CD4-positive, alpha-beta T cell treated with Interleukin-6 at 100 ng/mL for 8 hours (primary cell): ENCODE data around the gene SPRN.
"Not testable (repeated sequence)": the region's sequence is repeated elsewhere in the genome, so short reads cannot be mapped to it uniquely, and the experiment has no call there.

Source experiments
- DNase-seq: peaks from one replicate; pipeline ENCODE4 v3.0.0-alpha.2; 2020; ENCODE audit warnings: mixed read lengths, low spot score

SPRN gene, protein sequence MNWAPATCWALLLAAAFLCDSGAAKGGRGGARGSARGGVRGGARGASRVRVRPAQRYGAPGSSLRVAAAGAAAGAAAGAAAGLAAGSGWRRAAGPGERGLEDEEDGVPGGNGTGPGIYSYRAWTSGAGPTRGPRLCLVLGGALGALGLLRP

DNA sequence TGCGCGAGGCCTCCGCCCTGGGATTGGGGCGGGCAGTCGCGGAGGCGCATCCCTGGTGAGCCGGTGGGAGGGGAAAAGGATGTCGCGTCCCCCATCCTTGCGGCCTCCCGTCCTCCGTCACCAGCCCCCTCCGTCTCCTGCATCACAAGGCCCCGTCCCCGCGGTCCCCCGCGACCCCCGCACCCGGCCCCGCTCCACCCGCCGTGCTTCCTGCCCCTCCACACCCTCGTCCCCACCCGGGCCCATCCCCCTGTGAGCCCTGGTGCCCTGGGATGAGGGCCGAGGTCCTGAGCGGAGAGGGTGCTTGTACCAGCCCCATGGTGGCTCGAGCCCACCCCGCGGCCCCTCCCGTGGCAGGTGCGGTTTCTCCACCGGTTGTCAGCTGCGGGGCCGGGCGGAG, at the start of gene SPRN:
TSS of gene SPRN (minus strand) at position 25 of the 400 bp plus-strand sequence. CDS start 944 bp downstream, outside the sequence.
- DNase-seq: not testable (repeated sequence)

DNA sequence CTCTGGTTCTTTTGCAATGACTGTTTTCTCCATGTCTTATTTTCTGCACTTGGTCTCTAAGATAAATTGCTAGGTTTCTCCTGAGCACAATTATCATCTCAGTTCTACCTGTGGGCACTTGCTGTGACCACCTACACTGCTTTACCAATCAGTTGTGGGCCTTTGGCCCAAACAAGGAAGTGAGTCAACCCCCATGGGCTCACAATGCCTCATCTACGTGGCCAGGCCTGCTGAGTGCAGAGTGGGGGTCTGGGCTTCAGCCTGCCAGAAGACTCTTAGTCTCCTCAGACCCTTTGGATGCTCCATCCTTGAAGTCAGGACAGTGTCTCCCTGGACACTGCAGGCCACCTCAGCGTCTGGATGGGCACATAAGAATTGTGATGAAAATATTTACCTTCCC, 49.6 kb upstream of the SPRN start:
- DNase-seq: no peak

DNA sequence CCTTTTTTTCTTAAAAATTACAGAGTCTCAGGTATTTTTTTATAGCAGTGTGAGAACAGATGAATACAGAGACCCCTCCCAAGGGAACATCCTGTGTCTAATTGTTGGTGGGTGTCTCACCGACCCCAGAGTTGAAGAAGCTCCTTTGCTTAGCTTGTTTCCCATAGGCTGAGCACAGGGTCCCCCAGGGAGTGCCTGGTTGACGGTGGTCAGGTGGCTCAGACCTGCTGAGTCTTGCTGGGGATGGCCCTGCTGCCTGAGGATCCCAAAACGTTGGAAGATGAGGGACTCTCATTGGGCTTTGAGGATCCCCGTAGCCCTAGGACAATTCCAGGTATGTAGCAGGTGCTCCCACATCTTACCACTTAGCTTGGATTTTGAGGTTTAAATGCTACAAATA, 48.8 kb upstream of the SPRN start:
- no peak for DNase-seq

DNA sequence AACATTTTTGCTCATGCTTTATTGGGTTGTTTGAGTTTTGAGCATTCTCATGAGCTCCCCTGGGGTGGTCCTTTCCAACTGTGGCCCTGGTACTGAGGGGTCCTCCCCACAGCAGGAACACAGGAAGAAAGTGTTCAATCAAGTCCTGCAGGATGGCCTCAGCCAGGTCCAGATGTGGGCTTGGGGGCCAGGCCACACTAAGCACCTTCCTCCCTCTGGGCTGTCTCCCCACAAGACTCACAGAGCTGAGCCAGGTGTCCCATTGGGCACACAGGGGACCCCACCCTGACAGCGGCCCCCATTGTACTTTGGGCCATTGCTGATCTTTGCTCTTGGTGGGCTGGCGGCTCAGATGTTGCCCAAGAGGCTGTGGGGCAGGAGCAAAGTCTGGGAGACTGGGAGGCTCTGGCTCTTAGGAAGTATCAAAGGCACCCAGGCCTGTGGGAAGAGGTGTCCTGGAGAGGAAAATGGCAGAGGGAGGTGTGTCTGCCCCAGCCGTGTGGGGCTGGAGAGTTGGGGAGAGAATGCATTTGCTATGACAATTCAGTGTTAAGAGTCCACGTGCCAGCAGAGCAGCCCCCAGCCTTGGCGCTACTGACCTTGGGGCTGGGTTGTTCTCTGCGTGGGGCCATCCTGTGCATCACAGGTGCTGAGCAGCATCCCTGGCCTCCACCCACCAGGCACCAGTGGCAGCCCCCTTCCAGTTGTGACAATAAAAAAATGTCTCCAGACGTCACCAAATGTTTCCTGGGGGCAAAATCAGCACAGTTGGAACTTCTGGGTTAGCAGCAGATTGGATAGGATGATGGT, 47.1 kb upstream of the SPRN start:
- no peak for DNase-seq

DNA sequence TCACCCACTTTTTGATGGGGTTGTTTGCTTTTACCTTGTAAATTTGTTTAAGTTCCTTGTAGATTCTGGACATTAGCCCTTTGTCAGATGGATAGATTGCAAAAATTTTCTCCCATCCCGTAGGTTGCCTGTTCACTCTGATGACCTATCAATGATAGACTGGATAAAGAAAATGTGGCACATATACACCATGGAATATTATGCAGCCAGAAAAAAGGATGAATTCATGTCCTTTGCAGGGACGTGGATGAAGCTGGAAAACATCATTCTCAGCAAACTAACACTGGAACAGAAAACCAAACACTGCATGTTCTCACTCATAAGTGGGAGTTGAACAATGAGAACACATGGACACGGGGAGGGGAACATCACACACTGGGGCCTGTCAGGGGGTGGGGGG, 44.8 kb upstream of the SPRN start:
- not testable (repeated sequence) for DNase-seq

DNA sequence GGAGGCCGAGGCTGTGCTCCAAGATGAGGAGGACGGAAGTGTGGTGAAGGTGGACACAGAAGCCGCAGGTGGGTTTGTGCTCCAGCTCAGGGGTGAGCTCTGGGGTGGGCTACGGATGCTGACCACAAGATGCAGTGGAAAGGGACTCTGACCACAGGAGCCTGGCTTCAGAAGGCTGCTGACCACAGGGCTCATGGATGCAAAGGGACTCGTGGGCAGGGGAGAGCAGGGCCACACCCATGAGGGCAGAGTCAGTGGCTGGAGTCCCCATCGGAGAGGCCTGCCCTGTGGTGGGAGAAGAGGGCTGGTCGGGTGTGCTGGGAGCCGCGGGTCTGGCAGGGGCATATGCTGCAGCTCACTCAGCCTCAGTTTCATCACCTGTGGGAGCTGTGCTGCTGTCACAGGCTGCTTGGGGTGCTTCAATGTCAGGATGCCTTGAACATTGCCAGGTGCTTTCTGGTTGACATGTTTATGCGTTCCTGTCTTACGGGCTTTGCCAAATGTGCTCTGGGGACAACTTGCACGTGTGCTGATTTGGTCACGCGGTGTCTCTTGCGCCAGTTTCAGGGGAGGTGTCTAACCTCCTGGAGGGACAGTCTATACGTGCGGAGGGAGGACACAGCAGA, 43.0 kb upstream of the SPRN start:
- DNase-seq: no peak

DNA sequence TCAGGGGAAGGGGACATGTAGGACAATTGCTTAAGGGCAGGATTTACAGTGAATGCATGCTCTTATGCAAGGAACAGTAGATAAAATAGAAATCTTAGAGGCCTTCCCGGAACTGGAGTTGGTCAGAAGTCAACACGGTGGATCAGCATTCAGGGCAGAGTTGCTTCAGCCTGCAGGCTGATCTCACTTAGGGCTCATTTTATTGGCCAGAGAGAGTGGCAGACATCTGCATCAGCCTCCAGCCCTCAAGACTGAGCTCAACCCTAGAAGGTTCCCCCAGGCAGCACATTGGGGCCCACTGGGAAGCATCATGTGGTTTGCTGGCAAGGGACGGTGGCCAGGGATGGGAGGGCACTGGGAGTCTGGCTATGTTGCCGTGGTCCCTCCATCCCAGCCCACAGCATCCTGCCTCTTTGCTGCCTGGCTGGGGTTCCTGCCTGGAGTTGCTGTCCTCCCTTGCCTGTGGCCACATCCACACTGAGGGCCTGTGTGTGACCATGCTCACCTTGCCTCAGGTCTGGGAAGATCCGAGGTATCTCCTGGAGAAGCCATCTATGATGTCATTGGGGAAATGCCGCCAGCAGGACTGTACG, 42.4 kb upstream of the SPRN start:
- DNase-seq: no peak

DNA sequence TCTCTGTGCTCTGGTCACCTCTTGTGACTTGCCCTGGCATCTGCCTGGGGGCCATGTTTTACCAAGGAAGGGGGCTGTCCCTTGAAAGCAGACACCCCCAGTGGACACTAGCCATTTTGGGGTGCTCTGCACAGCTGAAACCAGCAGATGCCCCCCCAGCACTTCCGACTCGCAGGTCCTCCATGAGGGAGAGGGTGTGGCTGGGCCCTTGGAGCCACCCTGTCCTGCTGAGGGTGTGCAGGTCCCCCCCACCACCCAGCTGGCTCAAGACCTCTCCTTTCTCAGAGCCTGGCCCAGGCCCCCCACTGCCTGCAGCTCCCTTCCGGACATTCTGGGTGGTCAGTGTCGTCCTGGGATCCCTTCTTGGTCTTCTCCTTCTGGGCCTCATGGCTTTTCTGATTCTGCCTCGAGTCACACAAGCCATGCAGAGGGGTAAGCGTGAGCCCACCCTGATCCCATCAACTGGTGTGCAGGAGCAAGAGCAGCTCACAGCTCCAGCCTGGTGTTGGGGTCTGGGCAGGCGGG, 41.6 kb upstream of the SPRN start:
- DNase-seq: no peak

DNA sequence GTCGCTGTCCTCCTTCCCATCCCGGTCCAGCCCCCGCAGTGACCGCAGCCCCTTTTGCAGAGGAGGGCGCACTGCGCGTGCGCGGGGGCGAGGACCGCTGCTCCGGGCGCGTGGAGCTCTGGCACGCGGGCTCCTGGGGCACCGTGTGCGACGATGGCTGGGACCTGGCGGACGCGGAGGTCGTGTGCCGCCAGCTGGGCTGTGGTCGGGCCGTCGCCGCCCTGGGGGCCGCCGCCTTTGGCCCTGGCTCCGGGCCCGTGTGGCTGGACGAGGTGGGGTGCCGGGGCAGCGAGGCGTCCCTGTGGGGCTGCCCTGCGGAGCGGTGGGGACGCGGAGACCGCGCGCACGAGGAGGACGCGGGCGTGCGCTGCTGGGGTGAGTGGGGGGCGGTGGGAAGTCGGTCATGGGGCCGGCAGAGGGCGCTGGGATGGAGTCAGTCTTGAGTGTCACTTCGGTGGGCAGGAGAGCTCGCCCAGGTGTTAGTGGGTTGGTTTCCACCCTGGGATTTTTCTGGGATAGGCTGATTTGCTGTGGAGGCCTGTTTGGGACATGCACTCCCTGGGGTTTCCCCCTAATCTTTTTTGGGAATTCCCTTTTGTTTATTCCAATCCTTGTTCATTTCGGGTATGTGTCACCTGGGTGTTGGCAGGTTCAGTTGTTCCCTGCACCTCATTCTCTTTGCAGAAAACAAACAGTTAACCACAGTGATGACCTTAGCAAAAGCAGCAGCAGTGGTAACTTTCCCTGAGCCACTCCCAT, 40.9 kb upstream of the SPRN start:
- DNase-seq: no peak

DNA sequence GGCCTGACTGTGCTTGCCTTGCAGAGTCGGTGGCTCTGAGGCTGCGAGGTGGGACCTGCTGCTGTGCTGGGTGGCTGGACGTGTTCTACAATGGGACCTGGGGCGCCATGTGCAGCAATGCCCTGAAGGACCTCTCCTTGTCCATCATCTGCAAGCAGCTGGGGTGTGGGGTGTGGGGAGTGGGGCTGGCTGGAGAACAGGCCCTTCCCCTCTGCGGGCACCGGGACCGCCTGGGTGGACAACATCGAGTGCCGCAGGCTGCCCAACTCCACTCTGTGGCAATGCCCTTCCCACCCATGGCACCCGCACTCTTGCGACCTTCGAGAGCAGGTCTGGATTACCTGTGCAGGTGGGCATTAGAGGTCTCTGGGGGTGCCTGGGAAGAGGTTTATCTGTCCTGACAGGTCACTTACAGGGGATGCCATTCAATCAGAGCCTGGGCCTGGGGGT, 40.2 kb upstream of the SPRN start:
- DNase-seq: no peak

DNA sequence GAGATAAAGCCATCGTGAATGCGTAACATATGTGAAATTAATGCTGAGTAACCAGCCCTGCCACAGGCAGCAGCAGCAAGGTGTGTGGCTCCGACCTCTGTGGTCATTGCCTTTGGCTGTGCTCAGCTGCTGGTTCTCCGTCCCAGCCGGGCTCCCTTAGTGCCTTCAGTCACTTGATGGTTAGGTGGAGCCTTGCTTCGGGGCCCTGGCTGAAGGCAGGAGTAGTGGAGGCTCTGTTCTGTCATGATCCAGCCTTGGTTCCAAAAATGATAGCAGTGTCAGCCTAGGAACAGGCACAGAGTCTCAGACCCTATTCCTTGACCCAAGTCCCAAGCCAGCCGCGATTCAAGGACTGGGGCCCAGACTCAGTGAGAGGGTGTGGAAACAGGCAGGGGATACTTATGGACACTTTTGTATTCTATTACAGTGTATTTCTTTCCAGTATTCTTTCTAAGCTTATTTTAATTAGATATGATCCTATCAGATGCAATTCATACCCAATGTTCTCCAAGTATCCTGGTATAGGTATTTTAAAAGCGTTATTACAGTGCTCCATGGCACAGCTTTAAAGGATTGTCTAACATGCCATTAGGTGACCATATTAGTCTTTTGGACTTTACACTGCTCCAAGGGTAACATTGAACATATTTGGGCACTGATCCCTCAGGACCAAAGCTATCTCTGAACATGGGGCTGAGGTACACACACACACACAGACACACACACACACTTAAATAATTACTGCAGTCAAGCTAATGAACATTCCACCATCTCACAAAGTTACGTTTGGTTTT, 38.3 kb upstream of the SPRN start:
- DNase-seq: no peak

DNA sequence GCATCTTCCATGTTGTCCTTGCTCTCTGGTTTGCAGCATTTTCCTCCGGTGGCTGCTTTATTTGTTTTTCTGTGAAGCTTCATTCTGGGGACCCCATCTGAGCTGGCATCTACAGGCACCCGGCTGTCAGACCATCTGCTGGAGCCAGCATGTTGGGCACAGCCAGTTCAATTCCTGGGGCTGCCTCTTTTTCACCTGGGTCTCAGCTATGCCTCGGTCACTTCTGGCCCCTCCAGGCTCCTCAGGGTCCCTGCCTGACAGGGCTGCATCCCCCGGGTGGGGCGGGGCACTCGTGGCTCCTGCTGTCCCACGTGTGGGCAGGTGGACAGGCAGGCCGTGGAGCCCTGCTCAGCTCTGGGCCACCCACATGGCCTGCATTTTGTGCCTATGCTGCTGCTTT, 37.4 kb upstream of the SPRN start:
- no peak for DNase-seq

DNA sequence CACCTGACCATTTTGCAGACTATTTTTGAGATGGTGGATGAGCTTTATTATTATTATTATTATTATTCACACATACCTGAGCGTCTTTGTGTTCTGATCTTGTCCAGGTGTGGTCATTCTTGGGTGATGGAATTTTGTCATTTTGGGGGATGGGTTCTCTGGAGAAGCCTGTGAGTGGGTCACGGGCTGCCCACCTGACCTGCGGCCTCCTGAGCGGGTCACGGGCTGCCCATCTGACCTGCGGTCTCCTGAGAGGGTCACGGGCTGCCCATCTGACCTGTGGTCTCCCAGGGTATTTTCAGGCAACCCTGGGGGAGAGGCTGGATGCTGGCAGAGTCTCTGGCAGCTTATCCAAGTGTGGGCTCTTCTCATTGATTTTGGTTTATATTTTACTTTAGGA, 36.6 kb upstream of the SPRN start:
- DNase-seq: no peak

DNA sequence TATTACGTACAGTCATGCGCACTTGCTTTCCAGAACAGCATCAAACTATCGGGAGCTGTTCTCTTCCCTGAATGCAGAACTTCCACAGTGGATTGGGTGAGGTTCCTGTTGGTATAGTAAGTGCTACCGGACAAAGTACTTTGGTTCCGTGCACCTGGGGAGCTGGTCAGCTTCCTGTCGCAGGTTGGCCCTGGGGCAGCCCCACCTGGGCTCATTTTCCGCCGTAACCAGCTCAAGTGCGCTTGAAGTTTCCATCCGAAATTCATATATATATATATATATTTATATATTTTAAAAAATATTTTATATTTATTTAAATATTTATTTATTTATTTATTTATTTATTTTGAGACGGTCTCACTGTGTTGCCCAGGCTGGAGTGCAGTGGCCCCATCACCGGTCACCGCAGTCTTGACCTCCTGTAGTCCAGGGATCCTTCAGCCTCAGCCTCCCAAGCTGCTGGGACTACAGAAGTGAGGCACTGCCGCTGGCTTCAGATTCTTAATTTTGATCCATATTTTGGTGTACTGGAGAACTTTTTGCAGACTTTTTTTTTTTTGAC, 35.9 kb upstream of the SPRN start:
- DNase-seq: no peak

DNA sequence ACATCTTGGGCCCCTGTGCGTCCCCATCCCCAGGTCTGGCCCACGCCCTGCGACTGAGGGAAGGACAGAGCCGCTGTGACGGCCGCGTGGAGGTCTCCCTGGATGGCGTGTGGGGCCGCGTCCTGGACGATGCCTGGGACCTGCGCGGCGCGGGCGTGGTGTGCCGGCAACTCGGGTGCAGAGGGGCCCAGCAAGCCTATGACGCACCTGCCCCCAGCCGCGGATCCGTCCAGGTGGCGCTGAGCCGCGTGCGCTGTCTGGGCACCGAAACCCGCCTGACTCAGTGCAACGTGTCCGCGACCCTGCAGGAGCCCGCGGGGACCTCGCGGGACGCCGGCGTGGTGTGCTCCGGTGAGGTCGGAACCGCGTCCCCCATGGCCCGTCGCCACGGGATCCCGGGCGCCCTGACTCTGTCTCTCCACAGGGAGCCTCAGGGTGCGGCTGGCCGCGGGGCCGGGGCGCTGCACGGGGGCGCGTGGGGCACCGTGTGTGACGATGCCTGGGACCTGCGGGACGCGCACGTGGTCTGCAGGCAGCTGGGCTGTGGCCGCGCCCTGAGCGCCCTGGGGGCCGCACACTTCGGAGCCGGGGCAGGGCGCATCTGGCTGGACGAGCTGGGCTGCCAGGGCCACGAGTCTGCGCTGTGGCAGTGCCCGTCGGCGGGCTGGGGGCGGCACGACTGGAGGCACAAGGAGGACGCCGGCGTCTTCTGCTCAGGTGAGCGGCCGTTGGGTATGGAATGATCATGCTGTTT, 35.2 kb upstream of the SPRN start:
- DNase-seq: no peak

DNA sequence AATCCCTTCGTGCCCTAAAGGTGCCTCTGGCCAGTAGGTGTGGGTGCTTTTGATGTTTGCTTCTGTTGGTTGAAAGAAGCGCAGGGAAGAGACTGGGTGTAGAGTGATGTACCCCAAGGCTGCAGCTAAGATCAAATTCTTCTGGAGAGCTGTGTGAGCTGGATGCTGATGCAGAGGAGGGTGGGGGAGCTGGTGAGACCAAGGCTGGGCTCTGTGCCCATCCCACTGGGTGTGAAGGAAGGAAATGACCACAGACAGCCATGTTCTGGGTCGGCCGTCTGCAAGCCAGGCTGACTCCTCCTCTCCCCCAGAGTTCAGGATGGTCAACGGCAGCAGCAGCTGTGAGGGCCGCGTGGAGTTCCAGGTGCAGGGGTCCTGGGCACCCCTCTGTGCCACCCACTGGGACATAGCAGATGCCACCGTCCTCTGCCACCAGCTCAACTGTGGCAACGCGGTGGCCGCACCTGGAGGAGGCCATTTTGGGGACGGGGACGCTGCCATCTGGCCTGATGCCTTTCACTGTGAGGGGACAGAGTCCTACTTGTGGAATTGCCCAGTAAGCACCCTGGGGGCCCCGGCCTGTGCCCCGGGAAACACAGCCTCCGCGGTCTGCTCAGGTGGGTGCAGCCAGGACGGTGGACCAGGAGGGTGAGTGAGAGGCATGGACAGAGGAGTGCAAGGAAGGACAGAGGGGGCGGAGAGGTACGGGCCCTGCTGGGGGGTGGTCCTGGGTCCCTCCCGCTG, 34.5 kb upstream of the SPRN start:
- DNase-seq: no peak

DNA sequence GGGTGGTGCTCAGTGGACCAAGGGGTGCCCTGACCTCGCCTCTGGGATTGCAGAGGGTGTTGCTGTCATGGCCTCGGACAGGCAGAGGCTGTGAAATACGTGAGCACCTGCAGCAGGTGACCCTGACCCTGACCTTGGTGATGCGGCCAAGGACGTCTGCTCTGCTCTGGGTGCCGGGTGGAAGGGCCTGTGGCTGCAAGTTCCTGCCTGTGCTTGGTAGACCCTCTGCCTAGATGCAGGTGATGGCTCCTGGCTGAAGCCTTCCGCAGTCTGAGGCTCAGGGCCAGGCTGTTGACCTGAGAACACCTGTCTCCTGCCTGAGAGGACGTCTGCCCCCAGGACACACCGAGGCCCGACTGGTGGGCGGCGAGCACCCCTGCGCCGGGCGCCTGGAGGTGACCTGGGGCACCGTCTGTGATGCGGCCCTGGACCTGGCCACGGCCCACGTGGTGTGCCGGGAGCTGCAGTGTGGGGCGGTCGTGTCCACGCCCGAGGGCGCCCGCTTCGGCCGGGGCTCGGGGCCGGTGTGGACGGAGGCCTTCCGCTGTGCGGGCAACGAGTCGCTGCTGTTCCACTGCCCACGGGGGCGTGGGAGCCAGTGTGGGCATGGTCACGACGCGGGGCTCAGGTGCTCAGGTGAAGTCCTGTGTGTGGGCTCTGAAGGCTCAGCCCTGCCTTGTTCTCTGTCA, 33.7 kb upstream of the SPRN start:
- no peak for DNase-seq

DNA sequence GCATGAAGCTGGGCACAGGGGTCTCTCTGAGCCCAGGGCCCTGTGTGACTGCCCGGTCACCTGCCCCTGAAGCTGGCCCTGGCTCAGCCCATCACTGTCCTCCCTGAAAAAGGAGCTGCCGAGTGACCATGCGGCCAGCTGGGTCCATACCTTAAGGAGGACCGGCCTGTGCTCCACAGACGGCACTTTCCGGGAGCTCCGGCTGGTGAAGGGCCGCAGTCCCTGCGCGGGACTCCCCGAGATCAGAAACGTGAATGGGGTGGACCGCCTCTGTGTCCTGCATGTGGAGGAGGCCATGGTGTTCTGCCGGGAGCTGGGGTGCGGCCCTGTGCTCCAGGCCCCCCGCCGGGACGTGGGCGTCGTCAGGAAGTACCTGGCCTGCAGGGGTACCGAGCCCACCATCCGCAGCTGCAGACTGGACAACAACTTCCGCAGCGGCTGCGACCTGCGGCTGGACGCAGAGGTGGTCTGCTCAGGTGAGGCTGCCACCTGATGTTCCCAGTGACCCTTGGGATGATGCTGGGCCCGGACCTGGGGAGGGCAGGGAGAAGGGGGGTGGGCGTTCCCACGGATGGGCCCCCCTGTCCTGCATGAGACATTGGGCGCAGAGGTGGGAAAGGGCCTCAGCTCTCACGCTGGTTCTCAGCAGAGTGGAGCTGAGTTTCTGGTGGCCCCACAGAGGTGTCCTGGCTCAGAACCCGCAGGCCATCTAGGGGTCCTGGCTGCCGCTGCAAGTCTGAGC, 32.8 kb upstream of the SPRN start:
- DNase-seq: no peak
